ENCODE results near the gene DLG2.

The DLG2 gene

DNA sequence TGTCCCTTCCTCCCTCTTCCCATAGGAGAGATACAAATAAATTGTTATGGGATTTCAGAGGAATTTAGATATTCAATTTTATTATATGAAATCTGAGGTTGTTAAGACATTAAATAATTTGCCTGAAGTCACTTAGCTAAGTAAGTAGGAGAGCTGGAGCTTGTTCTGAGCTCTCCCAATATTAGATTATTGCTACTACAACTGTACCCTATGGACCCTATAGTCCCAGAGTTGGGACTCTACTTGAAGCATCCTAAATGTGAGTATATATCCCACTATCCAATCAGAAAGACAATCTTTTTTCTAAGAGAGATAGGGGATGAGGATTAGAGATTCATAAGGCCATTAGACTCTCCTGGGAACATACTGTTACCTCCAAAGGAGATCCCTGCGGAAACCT, 1130.0 kb downstream of the DLG2 start:
- H3K4me3 ChIP-seq (ENCODE audit: low read depth, low read length) = no peak overlapping the region
- TF ChIP-seq, protein P1, sequence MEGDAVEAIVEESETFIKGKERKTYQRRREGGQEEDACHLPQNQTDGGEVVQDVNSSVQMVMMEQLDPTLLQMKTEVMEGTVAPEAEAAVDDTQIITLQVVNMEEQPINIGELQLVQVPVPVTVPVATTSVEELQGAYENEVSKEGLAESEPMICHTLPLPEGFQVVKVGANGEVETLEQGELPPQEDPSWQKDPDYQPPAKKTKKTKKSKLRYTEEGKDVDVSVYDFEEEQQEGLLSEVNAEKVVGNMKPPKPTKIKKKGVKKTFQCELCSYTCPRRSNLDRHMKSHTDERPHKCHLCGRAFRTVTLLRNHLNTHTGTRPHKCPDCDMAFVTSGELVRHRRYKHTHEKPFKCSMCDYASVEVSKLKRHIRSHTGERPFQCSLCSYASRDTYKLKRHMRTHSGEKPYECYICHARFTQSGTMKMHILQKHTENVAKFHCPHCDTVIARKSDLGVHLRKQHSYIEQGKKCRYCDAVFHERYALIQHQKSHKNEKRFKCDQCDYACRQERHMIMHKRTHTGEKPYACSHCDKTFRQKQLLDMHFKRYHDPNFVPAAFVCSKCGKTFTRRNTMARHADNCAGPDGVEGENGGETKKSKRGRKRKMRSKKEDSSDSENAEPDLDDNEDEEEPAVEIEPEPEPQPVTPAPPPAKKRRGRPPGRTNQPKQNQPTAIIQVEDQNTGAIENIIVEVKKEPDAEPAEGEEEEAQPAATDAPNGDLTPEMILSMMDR (conservative IDR thresholded peaks at IDR 0.05; ENCODE audit: low read depth, low read length) = no peak
- DNase-seq (ENCODE audit: low read depth) = no peak

DNA sequence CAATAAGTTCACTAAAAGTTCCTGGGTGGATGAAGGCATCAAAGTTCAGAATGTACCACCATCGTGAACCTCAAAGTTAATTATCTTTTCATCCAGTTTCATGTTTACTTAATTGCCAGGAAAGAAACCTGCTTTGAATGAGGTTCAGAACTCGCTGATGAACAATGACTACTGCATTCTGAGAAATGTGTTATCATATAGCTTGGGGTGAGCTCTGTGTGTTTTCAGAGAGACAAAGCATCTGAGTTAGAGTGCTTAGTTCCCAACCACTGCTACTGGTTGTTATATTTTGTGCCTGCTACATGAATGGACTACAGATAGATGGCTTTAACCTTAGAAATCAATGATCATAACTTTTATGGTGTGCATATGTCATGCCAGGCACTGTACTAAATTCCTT, 1131.0 kb downstream of the DLG2 start:
- H3K4me3 ChIP-seq (ENCODE audit: low read depth, low read length) = no peak overlapping the region
- no peak for DNase-seq (ENCODE audit: low read depth)
- TF ChIP-seq, protein P1 (conservative IDR thresholded peaks at IDR 0.05; ENCODE audit: low read depth, low read length) = no peak

DNA sequence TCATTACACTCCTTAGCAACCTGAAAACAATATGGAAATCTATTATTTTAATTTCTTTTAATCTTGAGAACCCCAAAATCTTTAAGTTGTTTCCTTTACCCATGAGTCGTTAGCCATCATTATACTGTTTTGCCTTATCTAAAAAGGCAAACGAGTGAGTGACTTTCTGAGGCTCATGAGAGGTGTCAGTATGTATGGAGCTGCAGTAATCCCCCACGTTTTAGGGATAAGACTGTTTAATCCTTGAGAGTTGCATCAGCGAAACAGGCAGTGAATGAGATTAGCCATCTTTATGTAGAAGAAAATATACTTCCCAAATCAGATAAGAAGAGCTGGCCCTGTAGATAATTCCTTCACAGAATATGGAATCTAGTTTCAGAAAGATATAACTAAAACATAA, 1147.0 kb downstream of the DLG2 start:
- DNase-seq (ENCODE audit: low read depth) = no peak
- H3K4me3 ChIP-seq (ENCODE audit: low read depth, low read length) = no peak overlapping the region
- TF ChIP-seq, protein P1 (conservative IDR thresholded peaks at IDR 0.05; ENCODE audit: low read depth, low read length) = no peak

DNA sequence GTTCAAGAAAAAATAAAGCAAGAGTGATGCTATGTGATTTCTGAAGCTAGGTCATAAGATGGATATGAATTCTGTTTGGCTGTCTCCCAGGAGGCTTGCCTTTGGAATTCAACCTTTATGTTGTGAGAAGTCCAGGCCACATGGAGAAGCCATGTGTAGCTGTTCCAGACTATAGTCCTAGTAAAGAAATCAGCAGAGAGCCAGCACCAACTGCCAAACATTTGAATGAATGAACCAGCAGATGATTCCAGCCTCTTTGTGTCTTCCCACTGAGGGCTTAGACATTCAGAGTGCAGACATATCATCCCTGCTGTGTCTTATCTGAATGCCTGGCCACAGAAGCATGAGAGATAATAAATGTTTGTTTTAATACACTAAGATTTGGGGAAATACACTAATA, 1150.6 kb downstream of the DLG2 start:
- TF ChIP-seq, protein P1 (conservative IDR thresholded peaks at IDR 0.05; ENCODE audit: low read depth, low read length) = no peak
- peak; percentile 48 for DNase-seq (ENCODE audit: low read depth)
- no peak overlapping the region for H3K4me3 ChIP-seq (ENCODE audit: low read depth, low read length)

DNA sequence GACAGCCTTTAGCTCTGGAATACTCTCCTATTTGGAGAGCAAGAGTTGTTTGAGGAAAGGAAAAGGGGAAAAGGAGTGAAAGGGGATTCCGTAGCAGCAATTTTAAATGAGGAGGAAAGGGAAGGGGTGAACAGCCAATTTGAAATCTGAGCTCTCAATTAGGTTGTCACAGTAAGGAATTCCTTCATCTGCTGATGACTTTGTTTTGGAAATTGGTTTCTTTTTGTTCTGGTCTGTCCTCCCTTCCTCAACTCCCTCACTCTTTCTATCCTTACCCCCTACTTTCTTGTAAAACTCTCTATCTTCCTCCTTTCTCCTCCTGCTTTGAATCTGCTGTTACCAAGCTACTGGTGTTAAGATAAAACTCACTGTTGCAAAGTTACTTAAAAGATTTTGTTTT, 1155.6 kb downstream of the DLG2 start:
- no peak overlapping the region for H3K4me3 ChIP-seq (ENCODE audit: low read depth, low read length)
- DNase-seq (ENCODE audit: low read depth) = no peak
- TF ChIP-seq, protein P1 (conservative IDR thresholded peaks at IDR 0.05; ENCODE audit: low read depth, low read length) = no peak

DNA sequence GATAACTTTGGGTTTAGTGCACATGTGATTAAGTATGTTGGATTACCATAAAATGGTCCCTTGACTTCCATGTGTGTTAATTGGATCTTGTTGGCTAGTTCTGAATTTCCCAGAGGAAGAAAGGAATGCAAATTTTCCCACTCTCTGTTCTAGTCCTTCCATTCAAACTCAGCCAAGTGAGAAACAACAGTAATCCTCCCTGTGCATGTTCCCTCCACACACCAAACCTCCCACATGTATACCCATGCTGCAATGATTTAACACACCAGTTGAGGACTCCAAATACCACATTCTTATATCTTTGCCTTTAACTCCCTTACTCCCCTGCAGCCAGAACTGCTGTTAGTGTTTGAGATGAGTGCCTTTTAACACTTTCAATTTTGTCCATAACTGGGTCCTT, 1158.9 kb downstream of the DLG2 start:
- no peak for DNase-seq (ENCODE audit: low read depth)
- TF ChIP-seq, protein P1 (conservative IDR thresholded peaks at IDR 0.05; ENCODE audit: low read depth, low read length) = no peak
- H3K4me3 ChIP-seq (ENCODE audit: low read depth, low read length) = no peak overlapping the region

DNA sequence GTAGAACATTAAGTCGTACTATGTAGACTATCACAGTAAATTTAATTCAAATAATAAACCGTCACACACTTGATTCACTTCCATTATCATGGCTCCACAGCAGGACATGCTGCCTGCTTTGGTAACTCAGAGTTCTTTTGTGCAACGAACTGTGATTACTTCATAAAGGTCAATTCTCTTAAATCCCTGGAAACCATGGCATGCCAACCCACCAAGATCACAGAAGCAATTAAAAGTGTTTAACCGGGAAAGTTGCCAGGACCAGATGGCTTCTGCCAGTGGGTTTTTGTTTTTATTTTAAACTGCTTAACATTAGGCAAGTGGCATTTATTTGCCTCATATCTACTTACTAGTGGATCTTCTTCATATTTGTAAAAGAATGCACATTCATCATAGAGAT, 1162.1 kb downstream of the DLG2 start:
- TF ChIP-seq, protein P1 (conservative IDR thresholded peaks at IDR 0.05; ENCODE audit: low read depth, low read length) = no peak
- DNase-seq (ENCODE audit: low read depth) = no peak
- H3K4me3 ChIP-seq (ENCODE audit: low read depth, low read length) = no peak overlapping the region

Data from choroid plexus epithelial cell (primary cell).